Activated CD8-positive, alpha-beta memory T cell treated with anti-CD3 and anti-CD28 coated beads, Interleukin-2, amount 50 U/mL, for 4 hours (primary cell): Measurements from ENCODE around the gene PARP9.
"Not testable (repeated sequence)": the region's sequence is repeated elsewhere in the genome, so short reads cannot be mapped to it uniquely, and the experiment has no call there.

Source experiments
- DNase-seq: peaks from one replicate; pipeline ENCODE4 v3.0.0-alpha.2; 2020

PARP9 gene

DNA sequence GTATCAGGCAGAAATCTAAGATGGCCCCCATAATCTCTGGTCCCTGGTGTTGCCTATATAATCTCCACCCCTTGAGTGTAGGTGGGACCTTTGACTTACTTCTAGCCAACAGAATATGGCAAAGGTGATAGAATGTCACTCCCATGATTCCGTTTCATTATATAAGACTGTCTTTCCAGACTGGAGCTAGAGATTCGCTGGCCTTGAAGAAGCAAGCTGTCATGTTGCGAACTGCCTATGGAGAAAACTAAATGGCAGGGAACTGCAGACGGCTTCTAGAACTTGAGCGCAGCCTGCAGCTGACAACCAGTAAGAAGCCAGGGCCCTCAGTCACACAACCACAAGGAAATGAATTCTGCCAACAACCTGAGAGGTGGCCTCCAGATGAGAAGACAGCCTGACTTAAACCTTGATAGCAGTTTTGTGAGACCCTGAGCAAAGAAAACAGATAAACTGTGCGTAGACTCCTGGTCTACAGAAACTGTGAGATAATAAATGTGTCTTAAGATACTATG lies 47.2 kb downstream of the PARP9 start:
- no peak for DNase-seq

DNA sequence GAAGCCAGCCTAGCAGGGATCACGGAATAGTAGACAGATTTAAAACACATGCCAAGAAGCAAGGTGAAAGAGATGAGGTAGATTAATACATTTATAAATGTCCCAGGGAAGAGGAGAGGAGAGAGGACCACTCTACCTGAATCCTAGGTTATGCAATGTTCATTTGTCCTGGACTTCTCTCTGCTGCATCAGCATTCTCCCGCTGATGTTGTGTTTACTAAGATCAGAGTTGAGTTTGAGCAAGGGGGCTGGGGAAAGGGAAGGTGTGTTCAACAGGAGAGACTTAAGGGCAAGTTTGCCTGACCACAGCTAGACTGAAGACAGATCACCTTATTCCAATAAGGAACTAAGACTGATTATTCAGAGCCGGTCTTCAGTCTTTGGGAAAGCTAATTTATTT lies 48.2 kb downstream of the PARP9 start:
- DNase-seq, result no peak

DNA sequence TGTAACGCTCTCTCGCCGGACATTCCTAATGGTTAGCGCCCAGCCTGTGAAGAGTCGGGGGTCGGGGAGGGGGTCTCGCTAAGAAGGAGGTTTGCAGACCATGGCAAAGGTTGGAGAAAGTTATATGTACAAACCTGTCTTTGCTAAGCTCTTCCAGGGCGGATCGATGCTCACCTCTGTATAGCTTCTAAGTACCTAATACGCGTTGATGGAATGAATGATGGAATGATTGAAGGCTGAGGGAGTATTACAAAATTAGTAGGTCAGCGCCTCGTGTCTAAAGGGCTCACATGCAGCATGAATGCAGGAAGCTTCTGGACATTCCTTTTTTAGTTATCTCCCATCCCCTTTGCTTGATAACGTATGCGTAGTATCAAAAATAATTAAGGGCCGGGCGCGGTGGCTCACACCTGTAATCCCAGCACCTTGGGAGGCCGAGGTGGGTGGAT lies 49.1 kb downstream of the PARP9 start:
- no peak for DNase-seq

DNA sequence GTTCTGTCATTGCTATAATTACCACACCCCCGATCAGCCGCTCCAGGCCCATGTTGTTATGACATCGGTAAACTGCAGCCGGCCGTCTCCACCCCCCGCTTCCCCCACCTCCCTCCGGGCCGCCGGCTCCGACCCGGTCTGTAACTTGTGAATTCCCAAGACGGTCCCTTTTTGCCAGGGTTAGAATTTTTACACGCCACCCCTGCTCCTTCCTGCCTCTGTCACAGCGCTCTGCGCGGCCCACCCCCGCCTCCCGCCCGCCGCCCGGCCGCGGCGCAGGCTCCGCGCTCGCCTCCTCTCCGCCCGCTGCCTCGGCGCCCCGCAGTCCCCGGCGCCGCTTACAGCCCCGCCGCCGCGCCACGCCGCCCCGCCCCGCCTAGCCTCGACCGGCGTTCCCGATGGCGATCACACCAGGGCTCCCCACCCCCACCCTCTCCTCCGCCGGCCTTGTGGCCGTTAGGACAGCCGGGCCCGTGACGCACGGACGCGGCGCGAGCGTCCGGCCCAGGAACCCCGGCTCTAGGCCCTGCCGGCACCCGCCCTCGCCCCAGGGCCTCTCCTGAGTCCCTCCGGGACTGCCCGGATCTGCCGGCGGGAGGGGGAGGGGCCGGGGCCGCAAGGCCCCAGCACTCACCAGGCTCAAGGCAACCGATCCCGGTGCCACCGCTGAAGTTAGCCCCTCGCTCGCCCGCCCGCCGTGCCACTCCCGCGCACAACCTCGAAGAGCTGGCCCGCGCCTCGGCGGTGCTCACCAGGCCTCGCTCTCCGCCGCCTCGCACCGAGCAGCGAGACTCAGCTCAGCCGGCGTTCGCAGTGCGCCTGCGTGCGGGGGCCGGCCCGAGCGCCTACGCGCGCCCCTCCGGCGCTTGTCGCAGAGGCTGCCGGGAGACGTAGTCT lies 49.7 kb downstream of the PARP9 start, which contains the start of gene KPNA1:
TSS of gene KPNA1 (minus strand) at position 817 of the 897 bp plus-strand sequence. CDS start 18,374 bp downstream, outside the sequence.
- DNase-seq, result peak; percentile 86

DNA sequence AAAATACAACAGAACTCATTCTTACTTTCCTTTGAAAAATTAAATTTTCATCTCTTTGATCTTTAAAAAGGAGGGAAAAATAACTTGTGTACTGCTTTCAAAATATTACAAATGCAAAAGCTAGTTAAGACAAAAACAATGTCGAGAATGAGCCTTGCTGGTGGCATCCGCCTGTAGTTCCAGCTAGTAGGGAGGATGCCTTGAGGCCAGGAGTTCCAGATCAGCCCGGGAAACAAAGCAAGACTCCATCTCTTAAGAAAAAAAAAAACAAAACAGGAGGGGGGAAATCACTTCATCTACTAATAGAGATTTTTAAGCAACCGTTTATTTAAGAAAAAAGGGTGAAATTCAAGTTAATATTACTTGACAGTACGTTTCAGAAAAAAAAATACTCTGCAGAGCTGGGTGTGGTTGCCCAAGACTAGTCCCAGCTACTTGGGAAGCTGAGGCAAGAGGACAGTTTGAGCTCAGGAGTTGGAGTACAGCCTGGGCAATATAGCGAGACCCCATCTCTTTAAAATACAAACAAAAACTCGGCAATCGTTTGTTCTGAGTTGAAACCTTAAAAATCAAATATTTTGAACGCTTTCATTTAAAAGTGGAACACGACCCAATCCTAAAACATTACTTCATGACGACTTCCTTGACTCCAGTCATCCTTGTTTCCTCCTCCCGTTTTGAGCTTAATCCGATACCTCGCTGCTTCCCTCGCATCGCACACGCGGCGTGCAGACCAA lies 50.5 kb downstream of the PARP9 start:
- DNase-seq, result no peak

DNA sequence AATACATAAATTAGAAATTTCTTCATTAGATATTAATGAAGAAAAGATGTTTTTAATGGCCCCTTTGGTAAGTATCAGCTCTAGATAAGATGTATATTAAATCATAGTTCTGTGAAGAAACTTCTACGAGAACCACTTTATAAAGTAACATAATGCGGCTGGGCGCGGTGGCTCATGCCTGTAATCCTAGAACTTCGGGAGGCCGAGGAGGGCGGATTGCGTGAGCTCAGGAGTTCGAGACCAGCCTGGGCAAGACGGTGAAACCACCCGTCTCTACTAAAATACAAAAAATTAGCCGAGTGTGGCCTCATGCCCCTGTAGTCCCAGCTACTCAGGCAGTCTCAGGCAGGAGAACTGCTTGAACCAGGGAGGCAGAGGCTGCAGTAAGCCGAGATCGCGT lies 51.8 kb downstream of the PARP9 start:
- no peak for DNase-seq

DNA sequence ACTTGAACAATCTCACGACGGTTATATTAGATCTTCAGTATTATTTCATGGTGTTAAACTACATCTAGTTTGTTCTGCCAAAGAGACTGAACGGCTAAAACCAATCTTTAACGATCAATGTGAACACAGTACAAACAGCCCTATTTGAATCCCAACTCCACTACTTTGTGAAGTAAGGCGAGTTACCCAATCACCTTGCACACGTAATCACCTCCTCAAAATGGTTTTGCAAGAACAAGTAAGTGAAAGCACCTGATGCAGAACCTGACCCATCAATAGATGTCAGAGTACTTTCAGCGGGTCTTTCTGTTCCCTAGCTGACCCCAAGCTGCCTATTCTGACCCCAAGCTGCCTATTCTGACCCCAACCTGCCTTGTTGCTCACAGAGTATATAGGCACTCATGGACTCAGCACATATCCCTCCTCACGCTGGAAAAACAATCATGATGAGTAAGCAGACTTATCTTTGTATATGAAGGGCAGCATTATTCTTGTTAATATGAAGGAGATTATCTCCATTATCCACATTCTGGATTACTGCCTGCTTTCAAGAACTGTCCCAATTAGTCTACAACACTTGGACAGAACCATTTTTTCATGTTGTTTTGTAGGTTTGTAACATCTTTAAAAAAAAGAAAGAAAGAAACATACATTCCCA lies 53.1 kb downstream of the PARP9 start:
- DNase-seq, result no peak

DNA sequence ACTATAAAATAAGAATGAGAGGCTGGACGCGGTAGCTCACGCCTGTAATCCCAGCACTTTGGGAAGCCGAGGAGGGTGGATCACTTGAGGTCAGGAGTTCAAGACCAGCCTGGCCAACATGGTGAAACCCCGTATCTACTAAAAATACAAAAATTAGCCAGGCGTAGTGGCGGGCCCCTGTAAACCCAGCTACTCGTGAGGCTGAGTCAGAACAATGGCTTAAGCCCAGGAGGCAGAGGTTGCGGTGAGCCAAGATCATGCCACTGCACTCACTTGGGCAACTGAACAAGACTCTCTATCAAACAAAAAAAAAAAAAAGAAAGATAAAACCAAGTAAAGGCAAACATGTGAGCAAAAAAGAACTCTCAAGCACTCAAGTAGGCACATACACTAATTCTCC lies 55.2 kb downstream of the PARP9 start:
- not testable (repeated sequence) for DNase-seq

DNA sequence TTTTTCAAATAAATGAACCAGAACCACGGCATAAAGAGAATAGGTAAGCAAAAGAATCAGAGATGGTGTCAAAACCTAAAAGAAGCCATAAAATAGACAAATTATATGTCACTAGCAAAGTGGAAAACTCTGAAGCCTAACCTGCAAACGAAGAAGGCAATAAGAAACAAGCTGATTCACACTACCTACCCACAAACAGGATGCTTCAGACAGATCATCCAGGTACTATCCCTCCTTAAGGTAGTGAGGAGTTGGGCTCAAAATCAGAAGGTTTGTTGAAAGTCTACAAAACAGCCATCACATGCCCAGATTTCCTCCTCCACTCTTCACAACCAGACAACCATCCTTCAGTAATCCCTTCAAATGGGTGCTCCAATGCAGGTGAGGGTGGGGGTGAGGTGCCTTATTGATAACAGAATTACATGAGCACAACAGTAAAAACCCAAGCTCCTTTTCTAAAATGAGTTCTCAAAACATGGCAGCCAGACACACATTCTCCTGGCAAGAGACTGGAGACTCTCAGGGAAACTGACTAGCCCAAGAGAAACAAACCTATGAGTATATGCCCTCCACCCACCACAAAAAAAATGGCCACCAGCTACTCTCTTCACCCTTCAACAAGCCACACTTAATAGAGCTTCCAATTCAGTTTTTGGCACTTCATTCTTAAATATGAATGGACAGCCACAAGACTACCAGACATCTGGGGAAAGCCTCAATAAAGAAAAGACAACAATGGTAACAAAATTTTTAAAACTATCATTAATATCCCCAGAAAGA lies 55.8 kb downstream of the PARP9 start:
- DNase-seq, result no peak

DNA sequence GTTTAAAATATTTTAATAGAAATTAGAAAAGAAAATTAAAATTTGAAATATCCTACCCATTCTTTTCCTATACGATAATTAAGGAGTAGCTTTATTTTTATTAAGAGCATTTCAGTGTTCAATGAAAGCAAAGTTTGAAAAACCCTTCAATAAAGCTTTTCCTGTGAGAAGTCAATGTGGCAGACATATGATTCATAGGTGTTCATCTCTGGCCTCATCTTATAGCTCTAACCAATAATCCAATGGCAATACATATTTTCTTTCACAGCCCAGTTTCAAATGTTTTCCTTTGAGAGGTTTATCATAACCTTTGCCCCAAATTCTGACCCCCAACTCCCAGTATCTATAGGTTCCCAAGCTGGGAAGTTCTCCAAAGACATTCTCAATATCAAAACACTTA lies 57.6 kb downstream of the PARP9 start:
- no peak for DNase-seq

DNA sequence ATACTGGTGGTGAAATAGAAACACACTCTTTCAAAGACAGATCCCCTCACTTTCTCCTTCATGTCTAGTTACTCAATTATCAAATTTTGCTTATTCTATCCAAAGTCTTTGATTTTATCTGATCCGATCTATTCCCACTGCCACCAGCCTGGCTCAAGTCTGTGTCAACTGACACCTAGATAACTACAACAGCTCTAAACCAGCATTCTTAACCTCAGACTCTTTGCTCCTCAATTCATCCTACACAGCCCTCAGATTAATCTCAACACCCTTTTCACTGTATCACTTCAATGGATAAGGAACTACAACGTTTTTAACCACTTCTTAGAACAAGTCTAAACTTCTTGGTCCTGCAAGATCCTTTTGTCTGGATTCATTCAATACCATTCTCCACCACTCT lies 58.4 kb downstream of the PARP9 start:
- DNase-seq, result no peak

DNA sequence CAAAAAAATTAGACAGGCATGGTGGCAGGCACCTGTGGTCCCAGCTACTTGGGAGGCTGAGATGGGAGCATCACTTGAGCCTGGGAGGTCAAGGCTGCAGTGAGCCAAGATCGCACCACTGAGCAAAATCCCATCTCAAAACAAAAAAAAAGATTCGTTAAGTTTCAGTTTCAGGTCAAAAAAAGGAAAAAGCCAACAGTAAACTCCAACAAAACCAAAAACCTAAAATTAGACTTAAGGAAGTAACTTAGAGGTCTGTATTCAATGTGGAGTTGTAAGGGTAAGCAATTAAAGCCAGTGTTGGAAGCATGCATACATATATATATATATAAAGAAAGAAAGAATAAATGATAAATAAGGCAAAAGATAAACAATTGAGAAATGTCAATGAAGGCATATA lies 61.2 kb downstream of the PARP9 start:
- no peak for DNase-seq

DNA sequence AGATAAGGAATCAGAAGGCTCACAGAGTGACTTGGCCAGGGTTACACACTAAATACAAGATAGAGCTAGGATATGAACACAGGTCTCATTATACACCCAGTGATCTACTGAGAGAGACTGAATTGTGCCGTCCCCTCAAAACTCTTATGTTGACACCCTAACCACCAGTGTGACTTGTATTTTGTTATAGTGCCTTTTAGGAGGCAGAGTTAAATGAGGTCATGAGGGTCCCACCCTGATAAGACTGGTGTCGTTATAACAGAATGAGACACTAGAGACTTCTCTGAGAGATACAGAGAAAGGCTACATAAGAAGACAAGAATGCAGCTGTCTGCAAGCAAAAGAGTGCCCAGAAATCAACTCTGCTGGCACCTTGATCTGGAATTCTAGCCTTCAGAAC lies 62.0 kb downstream of the PARP9 start:
- DNase-seq, result no peak

DNA sequence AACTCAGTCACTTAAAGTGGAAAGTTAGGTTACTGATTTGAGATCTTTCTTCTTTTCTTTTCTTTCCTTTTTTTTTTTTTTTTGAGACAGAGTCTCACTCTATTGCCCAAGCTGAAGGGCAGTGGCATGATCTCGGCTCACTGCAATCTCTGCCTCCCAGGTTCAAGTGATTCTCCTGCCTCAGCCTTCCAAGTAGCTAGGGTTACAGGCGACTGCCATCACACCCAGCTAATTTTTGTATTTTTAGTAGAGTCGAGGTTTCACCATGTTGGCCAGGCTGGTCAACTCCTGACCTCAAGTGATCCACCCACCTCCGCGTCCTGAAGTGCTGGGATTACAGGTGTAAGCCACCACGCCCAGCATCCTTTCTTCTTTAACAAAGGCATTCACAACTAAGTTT lies 63.1 kb downstream of the PARP9 start:
- not testable (repeated sequence) for DNase-seq

DNA sequence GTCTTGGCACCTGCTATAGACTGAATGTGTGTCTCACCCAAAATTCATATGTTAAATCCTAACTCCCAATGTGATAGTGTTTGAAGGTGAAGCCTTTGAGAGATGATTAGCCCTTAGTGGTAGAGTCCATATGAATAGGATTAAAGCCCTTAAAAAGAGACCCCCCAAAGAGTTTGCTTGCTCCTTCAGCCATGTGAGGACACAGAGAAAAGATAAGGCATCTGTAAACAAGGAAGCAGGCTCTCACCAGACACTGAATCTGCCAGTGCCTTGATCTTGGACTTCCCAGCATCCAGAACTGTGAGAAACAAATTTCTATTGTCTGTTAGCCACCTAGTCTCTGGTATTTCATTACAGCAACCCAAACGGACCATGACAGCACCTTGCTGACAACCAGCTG lies 65.9 kb downstream of the PARP9 start:
- DNase-seq, result no peak

DNA sequence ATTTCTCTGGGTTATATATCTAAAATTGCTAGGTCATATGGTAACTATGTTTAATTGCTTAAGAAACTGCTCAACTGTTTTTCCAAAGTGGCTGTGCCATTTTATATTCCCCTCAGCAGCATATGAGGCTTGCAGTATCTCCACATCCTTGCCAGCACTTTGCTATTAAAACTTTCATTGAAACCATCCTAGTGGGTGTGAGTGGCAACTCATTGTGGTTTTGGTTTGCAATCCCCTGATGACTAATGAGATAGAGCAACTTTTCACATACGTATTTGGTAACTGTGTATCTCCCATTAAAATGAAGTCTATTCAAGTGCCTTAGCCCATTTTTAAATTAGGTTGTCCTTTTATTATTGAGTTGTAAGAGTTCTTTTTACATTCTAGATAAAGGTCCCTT lies 66.7 kb downstream of the PARP9 start:
- DNase-seq, result no peak

DNA sequence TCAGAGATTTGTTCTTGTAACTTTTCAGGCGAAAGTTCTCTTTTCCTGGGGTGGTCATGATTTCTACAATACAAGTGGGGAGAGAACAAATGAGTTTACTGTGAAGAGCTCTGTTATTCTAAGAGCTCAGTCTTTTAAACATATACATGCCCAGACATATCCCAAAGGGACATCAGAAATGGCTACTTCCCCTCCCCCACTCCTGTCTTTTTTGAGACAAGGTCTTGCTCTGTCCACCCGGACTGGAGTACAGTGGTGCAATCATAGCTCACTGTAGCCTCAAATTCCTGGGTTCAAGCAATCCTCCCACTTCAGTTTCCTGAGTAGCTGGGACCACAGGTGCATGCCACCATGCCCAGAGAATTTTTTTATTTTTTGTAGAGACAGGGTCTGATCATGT lies 67.6 kb downstream of the PARP9 start:
- no peak for DNase-seq

DNA sequence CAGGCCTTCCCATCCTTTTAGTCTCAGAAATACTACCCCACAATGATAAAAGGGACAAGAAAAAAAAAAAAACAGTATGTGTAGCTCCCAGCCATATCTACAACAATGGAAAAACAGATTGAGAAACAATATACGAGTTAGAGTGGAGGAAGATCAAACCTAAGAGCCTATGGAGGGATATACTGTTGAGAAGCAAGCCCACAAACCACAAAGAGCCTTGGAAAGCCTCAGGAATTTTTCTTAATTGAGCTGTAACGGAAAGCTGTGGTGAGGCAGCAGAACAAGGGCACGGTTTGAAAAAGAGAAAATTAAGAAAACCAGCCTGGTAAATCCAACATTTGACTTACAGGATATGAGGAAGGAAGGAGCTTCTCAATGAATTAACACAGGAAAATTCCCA lies 70.8 kb downstream of the PARP9 start:
- DNase-seq, result no peak

DNA sequence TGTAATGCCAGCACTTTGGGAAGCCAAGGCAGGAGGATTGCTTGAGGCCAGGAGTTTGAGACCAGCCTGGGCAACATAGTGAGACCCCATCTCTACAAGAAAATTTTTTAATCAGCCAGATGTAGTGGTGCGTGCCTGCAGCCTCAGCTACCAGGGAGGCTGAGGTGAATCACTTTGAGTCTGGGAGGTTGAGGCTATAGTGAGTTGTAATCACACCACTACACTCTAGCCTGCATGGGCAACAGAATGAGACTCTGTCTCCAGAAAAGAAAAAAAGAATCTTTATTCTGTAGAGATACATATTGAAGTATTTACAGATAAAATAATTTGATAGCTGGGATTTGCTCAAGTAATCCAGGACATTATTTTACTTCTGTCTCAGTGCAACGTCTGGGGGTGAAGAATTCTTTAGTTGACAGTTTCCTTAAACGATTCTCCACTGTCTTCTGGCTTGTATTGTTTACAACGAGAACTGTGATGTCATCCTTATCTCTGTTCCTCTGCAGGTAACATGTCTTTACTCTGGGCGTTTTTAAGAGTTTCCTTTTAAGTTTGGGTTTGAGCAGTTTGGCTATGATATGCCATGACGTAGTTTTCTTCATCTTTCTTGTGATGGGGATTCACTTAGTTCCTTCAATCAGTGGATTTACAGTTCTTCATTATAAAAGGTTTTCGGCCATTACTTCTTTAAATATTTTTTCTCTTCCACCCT lies 75.7 kb downstream of the PARP9 start:
- no peak for DNase-seq

DNA sequence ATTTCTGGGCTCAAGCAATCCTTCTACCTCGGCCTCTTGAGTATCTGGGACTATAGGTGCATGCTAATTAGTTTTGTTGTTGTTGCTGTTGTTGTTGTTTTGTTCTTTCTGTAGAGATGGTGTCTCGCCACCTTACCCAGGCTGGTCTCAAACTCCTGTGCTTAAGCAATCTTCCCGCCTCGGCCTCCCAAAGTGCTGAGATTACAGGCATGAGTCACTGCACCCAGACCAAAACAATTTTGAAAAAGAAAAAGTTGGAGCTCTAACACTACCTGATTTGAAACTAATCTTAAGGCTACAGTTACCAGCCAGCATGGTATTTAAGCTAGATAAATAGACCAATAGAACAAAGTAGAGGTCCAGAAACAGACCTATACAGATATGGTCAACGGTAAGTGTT lies 79.1 kb downstream of the PARP9 start:
- DNase-seq, result no peak

DNA sequence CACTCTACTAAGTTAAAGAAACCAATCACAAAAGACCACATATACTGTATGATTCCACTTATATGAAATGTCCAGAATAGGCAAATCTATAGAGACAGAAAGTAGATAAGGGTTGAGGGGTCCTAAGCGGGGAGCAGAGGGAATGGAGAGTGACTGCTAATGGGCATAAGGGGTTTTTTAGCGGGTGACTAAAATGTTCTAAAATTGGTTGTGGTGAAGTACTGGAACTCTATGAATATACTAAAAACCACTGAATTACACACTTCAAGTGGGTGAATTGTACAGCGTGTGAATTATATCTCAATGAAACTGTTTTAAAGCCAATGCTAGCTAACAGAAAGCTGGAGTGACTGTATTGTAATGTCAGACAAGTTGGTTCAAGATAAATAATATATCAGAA lies 82.7 kb downstream of the PARP9 start:
- no peak for DNase-seq
